ENCODE measurements around the gene COL1A2.

COL1A2 gene

DNA sequence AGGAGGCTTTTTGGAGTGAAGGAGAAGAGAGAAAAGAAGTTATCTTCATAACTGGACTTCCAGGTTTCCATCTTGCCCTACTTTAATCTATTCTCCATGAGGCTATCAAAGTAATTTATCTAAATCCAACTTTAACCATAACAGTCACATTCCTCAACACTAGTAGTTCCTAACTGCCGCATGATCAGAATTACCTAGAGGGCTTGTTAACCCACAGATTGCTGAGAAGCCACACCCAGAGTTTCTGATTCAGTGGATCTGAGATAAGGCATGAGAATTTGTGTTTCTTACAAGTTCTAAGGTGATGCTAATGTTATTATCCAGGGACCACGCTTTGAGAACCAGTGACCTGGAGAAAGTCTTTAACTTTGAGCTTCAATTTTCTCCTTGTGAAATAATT lies 8.3 kb upstream of the COL1A2 start:
- DNase-seq (ENCODE audit: low spot score) = no peak
- in situ Hi-C loops (cut with MboI; ENCODE audit: low sequenced_read_pairs, unreplicated experiment) = loop anchor here (25.0 kb wide), 1 partner anchor 474 kb away; the partner anchor contains the start of genes GNG11 and GNGT1
- TF ChIP-seq, protein P1, sequence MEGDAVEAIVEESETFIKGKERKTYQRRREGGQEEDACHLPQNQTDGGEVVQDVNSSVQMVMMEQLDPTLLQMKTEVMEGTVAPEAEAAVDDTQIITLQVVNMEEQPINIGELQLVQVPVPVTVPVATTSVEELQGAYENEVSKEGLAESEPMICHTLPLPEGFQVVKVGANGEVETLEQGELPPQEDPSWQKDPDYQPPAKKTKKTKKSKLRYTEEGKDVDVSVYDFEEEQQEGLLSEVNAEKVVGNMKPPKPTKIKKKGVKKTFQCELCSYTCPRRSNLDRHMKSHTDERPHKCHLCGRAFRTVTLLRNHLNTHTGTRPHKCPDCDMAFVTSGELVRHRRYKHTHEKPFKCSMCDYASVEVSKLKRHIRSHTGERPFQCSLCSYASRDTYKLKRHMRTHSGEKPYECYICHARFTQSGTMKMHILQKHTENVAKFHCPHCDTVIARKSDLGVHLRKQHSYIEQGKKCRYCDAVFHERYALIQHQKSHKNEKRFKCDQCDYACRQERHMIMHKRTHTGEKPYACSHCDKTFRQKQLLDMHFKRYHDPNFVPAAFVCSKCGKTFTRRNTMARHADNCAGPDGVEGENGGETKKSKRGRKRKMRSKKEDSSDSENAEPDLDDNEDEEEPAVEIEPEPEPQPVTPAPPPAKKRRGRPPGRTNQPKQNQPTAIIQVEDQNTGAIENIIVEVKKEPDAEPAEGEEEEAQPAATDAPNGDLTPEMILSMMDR (IDR thresholded peaks at IDR 0.05; ENCODE audit: borderline replicate concordance, control extremely low read depth, extremely low read depth, insufficient read depth, missing control alignments) = no peak

DNA sequence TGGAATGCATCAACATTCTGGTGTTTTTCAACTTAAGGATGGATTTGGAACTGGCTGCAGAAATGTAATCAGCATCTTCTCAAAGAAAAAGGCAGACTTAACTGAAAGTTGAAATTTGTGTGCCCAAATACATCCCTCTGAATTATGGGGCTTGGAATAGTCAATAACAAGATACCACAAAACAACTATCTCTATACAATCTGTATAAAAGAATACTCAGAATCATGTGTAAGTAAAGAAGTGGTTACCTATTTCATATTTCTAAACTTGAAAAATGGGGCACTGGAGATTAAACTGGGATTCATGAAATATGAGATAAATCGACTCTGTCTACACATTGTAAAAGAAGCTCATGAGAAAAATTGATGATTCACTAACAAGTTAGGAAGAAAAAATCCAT lies 6.2 kb upstream of the COL1A2 start:
- in situ Hi-C loops (cut with MboI; ENCODE audit: low sequenced_read_pairs, unreplicated experiment) = loop anchor here (25.0 kb wide), 1 partner anchor 476 kb away; the partner anchor contains the start of genes GNG11 and GNGT1
- TF ChIP-seq, protein P1 (IDR thresholded peaks at IDR 0.05; ENCODE audit: borderline replicate concordance, control extremely low read depth, extremely low read depth, insufficient read depth, missing control alignments) = no peak
- DNase-seq (ENCODE audit: low spot score) = no peak

DNA sequence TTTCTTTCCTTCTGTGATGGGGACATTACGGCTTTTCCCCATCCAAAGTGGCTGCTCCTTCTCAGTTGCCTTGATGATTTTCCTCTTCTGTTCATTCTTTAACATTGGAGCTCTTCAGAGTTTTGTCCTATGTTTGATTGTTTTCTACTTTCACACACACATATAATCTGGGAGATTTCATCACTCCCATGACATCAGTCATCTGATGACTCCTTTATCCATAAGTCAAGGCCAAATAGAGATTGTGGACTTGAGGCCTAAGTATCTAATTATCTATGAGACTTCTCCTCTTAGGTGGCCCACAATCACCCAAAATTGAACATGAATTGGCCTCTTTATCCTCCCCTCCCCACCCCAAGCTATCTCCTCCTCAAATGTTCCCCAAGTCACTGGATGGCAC lies 5.3 kb upstream of the COL1A2 start:
- in situ Hi-C loops (cut with MboI; ENCODE audit: low sequenced_read_pairs, unreplicated experiment) = loop anchor here (25.0 kb wide), 1 partner anchor 477 kb away; the partner anchor contains the start of genes GNG11 and GNGT1
- TF ChIP-seq, protein P1 (IDR thresholded peaks at IDR 0.05; ENCODE audit: borderline replicate concordance, control extremely low read depth, extremely low read depth, insufficient read depth, missing control alignments) = no peak
- DNase-seq (ENCODE audit: low spot score) = no peak

DNA sequence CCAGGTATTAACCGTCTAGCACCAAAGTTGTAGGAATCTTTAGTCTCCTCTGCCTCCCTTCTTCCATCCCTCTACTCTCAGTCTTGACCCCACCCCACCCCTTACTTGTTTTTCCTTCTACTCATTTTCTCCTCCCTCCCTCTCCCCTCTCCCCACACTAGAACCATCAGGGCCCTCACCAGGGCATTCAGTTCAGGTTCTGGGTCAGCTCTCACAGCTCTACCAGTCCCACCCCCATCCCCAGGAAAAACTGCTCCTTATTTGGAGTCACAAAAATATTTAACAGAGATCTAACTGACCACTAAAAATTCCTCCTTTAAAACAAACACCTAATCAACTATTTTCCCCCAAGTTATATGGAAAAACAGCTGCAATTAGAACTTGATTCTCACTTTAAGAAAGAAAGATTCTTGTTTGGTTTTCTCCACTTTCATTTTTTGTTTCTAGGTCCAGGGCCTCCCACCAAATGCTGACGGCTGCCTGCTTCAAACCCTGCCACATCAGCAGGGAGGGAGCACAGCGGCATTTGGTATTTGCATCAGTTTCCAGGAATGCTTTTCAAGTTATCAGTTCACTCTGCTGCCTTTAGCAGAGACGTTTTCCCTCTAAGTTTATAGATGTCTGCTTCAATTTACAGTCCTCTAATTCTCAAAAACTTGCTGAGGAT lies 2.8 kb upstream of the COL1A2 start:
- no peak for DNase-seq (ENCODE audit: low spot score)
- in situ Hi-C loops (cut with MboI; ENCODE audit: low sequenced_read_pairs, unreplicated experiment) = loop anchor here (25.0 kb wide), 1 partner anchor 480 kb away; the partner anchor contains the start of genes GNG11 and GNGT1
- TF ChIP-seq, protein P1 (IDR thresholded peaks at IDR 0.05; ENCODE audit: borderline replicate concordance, control extremely low read depth, extremely low read depth, insufficient read depth, missing control alignments) = no peak

DNA sequence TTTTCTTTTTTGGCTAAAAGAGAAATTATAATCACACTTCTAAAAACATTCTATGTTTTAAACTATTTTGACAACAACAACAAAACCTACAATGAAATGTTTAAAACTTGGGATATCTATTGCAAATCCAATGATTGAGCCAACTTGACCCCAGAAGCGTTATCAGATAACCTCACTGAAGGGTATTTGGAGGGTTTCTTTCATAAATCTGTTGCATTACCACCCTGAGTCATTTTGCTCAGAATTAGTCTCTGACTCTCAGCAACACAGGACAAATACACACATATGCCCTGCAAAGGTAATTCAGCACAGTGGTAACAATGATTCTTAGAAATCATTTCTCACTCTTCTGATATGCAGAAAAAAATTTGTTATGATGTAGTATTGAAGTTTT lies 2.3 kb upstream of the COL1A2 start:
- no peak for DNase-seq (ENCODE audit: low spot score)
- in situ Hi-C loops (cut with MboI; ENCODE audit: low sequenced_read_pairs, unreplicated experiment) = loop anchor here (25.0 kb wide), 1 partner anchor 480 kb away; the partner anchor contains the start of genes GNG11 and GNGT1
- TF ChIP-seq, protein P1 (IDR thresholded peaks at IDR 0.05; ENCODE audit: borderline replicate concordance, control extremely low read depth, extremely low read depth, insufficient read depth, missing control alignments) = no peak

DNA sequence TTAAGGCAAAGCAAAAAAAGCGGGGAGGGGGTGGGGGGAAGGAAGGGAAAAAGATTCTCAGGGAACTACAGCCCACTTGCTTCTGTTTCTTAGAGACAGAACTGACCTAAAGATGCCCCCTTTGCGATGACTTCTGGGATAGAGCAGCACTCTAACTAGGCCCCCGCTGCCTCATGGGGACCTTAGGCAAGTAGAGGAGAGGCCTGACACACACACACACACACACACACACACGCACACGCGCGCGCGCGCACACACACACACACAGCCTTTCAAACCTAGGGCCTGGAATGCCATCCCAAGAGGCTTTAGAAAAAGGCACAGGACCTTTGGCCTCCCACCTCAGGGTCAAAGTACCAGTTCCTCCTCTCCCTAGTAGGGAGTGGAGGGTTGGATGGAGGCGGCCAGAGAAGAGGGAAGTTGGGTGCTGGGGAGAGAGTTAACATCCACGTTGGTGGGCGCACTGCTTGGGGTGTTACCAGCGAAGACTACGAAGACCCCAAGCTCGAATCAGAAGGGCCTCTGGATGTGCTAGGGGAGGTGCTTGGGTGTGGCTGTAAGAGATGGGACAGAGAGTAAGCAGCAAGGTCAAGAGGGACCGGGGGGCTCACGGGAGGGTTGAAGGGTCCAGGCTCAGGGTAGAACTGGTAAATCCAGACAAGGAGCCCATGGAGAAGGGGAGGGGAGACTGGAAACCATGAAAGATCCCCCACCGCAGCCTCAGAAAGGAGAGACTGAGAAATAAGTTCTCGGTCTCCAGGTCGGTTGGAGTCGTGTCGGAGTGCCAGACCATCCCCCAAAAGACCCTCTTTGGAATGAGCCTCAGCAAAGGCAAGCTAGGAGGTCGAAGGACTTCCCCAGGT lies 1.2 kb upstream of the COL1A2 start:
- in situ Hi-C loops (cut with MboI; ENCODE audit: low sequenced_read_pairs, unreplicated experiment) = loop anchor here (25.0 kb wide), 1 partner anchor 481 kb away; the partner anchor contains the start of genes GNG11 and GNGT1
- peak; percentile 10 for DNase-seq (ENCODE audit: low spot score)
- TF ChIP-seq, protein P1 (IDR thresholded peaks at IDR 0.05; ENCODE audit: borderline replicate concordance, control extremely low read depth, extremely low read depth, insufficient read depth, missing control alignments) = no peak

Measured in GM13976 (cell line).